HEK293 (cell line): ENCODE data around the gene EPAS1.

Experiments used
- CTCF ChIA-PET: fragments of 350-600 bp; formaldehyde crosslinking; extraction: SDS; loops from one replicate; lab custom pipeline; 2021; ENCODE audit warnings: antibody characterized with exemption; lab: Yijun Ruan, JAX
- POLR2A ChIA-PET: fragments of 300-600 bp; formaldehyde crosslinking; extraction: SDS; loops from one replicate; lab custom pipeline; 2020; ENCODE audit warnings: antibody characterized with exemption, inconsistent platforms; lab: Yijun Ruan, JAX
- H3K27ac ChIP-seq: fragments of 200-500 bp; sonication (Bioruptor generic); 2 replicates; pipeline ENCODE4 v1.5.1; 2014; ENCODE audit warnings: low read depth, low read length, control low read depth, inconsistent platforms; ENCODE audit errors: extremely low read depth
- H3K36me3 ChIP-seq, 2 experiments: fragments of 200-500 bp in 1 of 2; sonication (Bioruptor generic) in 1 of 2; 1 replicate in 1 of 2; 2 replicates in 1 of 2; pipeline ENCODE4 v1.5.1; 2014 to 2017; ENCODE audit warnings: inconsistent platforms in 2 of 2, low read length in 2 of 2; ENCODE audit not compliant: control insufficient read depth in 2 of 2, insufficient read depth in 1 of 2
- H3K4me1 ChIP-seq: fragments of 200-500 bp; sonication (Bioruptor generic); 2 replicates; pipeline ENCODE4 v1.5.1; 2014; ENCODE audit warnings: mild to moderate bottlenecking, low read length, inconsistent platforms; ENCODE audit not compliant: control insufficient read depth, insufficient read depth
- H3K4me3 ChIP-seq: 2 replicates; pipeline ENCODE4 v1.5.1; 2011; ENCODE audit warnings: low read depth, mild to moderate bottlenecking, control low read depth, low read length, moderate library complexity
- H3K9me3 ChIP-seq: fragments of 200-500 bp; sonication (Bioruptor generic); 2 replicates; pipeline ENCODE4 v1.5.1; 2014; ENCODE audit warnings: low read depth, low read length, inconsistent platforms; ENCODE audit not compliant: control insufficient read depth, insufficient read depth
- GFI1B ChIP-seq: fragments of 450-650 bp; formaldehyde crosslinking; IDR thresholded peaks from 2 replicates; pipeline ENCODE4 v1.5.1; 2016; ENCODE audit warnings: missing biosample characterization, missing genetic modification characterization
- PATZ1 ChIP-seq: fragments of 450-650 bp; formaldehyde crosslinking; IDR thresholded peaks from 2 replicates; pipeline ENCODE4 v1.5.1; 2016; ENCODE audit warnings: missing biosample characterization, missing genetic modification characterization
- YY2 ChIP-seq: fragments of 450-650 bp; formaldehyde crosslinking; IDR thresholded peaks from 2 replicates; pipeline ENCODE4 v1.5.1; 2016; ENCODE audit warnings: missing biosample characterization, missing genetic modification characterization
- ZBTB17 ChIP-seq: fragments of 450-650 bp; formaldehyde crosslinking; IDR thresholded peaks from 2 replicates; pipeline ENCODE4 v1.5.1; 2016; ENCODE audit warnings: missing biosample characterization, missing genetic modification characterization
- ZFP41 ChIP-seq: fragments of 450-650 bp; formaldehyde crosslinking; IDR thresholded peaks from 2 replicates; pipeline ENCODE4 v1.5.1; 2016; ENCODE audit warnings: missing biosample characterization, missing genetic modification characterization, borderline replicate concordance
- ZNF133 ChIP-seq: fragments of 450-650 bp; formaldehyde crosslinking; IDR thresholded peaks from 2 replicates; pipeline ENCODE4 v1.5.1; 2016; ENCODE audit warnings: missing biosample characterization, missing genetic modification characterization
- ZNF157 ChIP-seq: fragments of 450-650 bp; formaldehyde crosslinking; IDR thresholded peaks from 2 replicates; pipeline ENCODE4 v1.5.1; 2016; ENCODE audit warnings: missing biosample characterization, missing genetic modification characterization
- ZNF174 ChIP-seq: fragments of 450-650 bp; formaldehyde crosslinking; IDR thresholded peaks from 2 replicates; pipeline ENCODE4 v1.5.0; 2017; ENCODE audit warnings: missing biosample characterization, mild to moderate bottlenecking, missing genetic modification characterization
- ZNF449 ChIP-seq: fragments of 450-650 bp; formaldehyde crosslinking; IDR thresholded peaks from 2 replicates; pipeline ENCODE4 v1.5.1; 2017; ENCODE audit warnings: missing biosample characterization, mild to moderate bottlenecking, missing genetic modification characterization, moderate library complexity
- ZNF473 ChIP-seq: fragments of 450-650 bp; formaldehyde crosslinking; IDR thresholded peaks from 2 replicates; pipeline ENCODE4 v1.5.1; 2017; ENCODE audit warnings: missing biosample characterization, missing genetic modification characterization
- ZNF501 ChIP-seq: fragments of 450-650 bp; formaldehyde crosslinking; IDR thresholded peaks from 2 replicates; pipeline ENCODE4 v1.5.1; 2016; ENCODE audit warnings: missing biosample characterization, missing genetic modification characterization
- ZNF530 ChIP-seq: fragments of 450-650 bp; formaldehyde crosslinking; IDR thresholded peaks from 2 replicates; pipeline ENCODE4 v1.5.1; 2016; ENCODE audit warnings: low read depth, missing biosample characterization, missing genetic modification characterization
- ZNF544 ChIP-seq: fragments of 450-650 bp; formaldehyde crosslinking; IDR thresholded peaks from 2 replicates; pipeline ENCODE4 v1.5.0; 2017; ENCODE audit warnings: missing biosample characterization, missing genetic modification characterization
- ZNF596 ChIP-seq: fragments of 450-650 bp; IDR thresholded peaks from 2 replicates; pipeline ENCODE4 v1.5.0; 2018; ENCODE audit warnings: missing biosample characterization, mild to moderate bottlenecking, missing genetic modification characterization, moderate library complexity
- ZNF658 ChIP-seq: fragments of 450-650 bp; formaldehyde crosslinking; IDR thresholded peaks from 2 replicates; pipeline ENCODE4; 2016; ENCODE audit warnings: missing biosample characterization, missing genetic modification characterization
- ZNF701 ChIP-seq: fragments of 450-650 bp; formaldehyde crosslinking; IDR thresholded peaks from 2 replicates; pipeline ENCODE4 v1.5.1; 2016; ENCODE audit warnings: missing biosample characterization, missing genetic modification characterization
- TF ChIP-seq, protein P1 (sequence below): sonication (generic); formaldehyde crosslinking; IDR thresholded peaks from 2 replicates; pipeline ENCODE4 v1.8.1; 2022; ENCODE audit warnings: mild to moderate bottlenecking, moderate library complexity, missing genetic modification reagents

EPAS1 gene

DNA sequence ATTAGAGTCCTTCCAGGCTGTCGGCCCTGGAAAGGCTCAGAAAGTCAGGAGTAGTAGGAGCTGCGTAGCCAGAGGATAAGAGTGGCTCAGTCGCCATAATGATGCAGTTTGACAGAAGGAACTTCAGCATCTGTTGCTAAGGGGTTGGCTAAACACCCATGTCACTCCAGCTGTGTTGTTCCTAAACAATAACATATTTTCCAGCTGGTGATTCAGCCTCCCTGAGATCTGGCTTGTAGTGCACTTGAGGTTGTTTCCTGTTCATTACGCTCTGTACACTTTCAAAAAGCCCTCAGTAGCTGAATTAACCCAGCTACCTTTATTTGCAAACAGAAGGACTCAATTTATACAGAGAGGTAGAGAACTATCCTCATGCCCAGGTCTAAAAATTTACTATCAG, 39.7 kb upstream of the EPAS1 start:
- ChIA-PET CTCF (interaction anchor here (0.5 kb wide), 1 partner anchor 264 kb away, joined by 4 read pairs; no protein-coding TSS in a partner anchor), POLR2A (no interaction called here)

GRCh38 chr2:46257980-46258379, 39.2 kb upstream of the EPAS1 start:
- H3K9me3 ChIP-seq: no peaks in the 10 kb centered on the region
- CTCF ChIA-PET: interaction anchor here (0.5 kb wide), 1 partner anchor 265 kb away, joined by 4 read pairs; no protein-coding TSS in a partner anchor
- TF ChIP-seq ZNF449 (tag by site-specific recombination) (no peak), ZBTB17 (tag by site-specific recombination) (no peak), ZNF544 (tag by site-specific recombination) (no peak), ZNF133 (tag by site-specific recombination) (no peak), ZNF157 (tag by site-specific recombination) (no peak), ZNF658 (tag by site-specific recombination) (no peak), ZNF473 (no peak)
- no peak overlapping the region for H3K4me3 ChIP-seq
- no peaks in the 10 kb centered on the region for H3K4me1 ChIP-seq
- POLR2A ChIA-PET: no interaction called here
- no peak overlapping the region for H3K27ac ChIP-seq
- no peaks in the 10 kb centered on the region for H3K36me3 ChIP-seq

More for the DNA sequence above, 39.7 kb upstream of the EPAS1 start:
- H3K36me3 ChIP-seq: no peaks in the 10 kb centered on the region
- no peak for TF ChIP-seq ZNF596 (tag by site-specific recombination)
- TF ChIP-seq ZNF530 (tag by site-specific recombination): no peak
- no peak for TF ChIP-seq ZFP41
- TF ChIP-seq ZNF501 (tag by site-specific recombination): no peak
- no peak for TF ChIP-seq YY2
- TF ChIP-seq, all 188 proteins: peak for 0
- no peaks in the 10 kb centered on the region for H3K9me3 ChIP-seq
- no peak overlapping the region for H3K4me3 ChIP-seq
- H3K4me1 ChIP-seq: no peaks in the 10 kb centered on the region
- no peak overlapping the region for H3K27ac ChIP-seq

GRCh38 chr2:46258937-46259776, 38.0 kb upstream of the EPAS1 start:
- TF ChIP-seq ZNF174 (no peak), ZNF701 (tag by site-specific recombination) (no peak), GFI1B (tag by site-specific recombination) (no peak), PATZ1 (tag by site-specific recombination) (no peak)
- TF ChIP-seq, protein P1, sequence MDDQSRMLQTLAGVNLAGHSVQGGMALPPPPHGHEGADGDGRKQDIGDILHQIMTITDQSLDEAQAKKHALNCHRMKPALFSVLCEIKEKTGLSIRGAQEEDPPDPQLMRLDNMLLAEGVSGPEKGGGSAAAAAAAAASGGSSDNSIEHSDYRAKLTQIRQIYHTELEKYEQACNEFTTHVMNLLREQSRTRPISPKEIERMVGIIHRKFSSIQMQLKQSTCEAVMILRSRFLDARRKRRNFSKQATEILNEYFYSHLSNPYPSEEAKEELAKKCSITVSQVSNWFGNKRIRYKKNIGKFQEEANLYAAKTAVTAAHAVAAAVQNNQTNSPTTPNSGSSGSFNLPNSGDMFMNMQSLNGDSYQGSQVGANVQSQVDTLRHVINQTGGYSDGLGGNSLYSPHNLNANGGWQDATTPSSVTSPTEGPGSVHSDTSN (CRISPR knock-in tag): no peak
- Histone ChIP-seq H3K9me3 (no peaks in the 10 kb centered on the region), H3K27ac (no peak overlapping the region), H3K4me1 (no peaks in the 10 kb centered on the region), H3K4me3 (no peak overlapping the region), H3K36me3 (no peaks in the 10 kb centered on the region)
- CTCF ChIA-PET: interaction anchor here (0.6 kb wide), 1 partner anchor 289 kb away, joined by 3 read pairs; no protein-coding TSS in a partner anchor
- POLR2A ChIA-PET: no interaction called here
